GM12874 (cell line): Measurements from ENCODE around the gene MCF2L.

ENCODE experiments used
- CTCF ChIP-seq: IDR thresholded peaks from 2 replicates; pipeline ENCODE4 v1.5.1; 2011; ENCODE audit warnings: low read depth, mild to moderate bottlenecking, control low read depth, low read length, moderate library complexity; ENCODE audit not compliant: insufficient read depth

The MCF2L gene

GRCh38 chr13:113005076-113005865, 36.3 kb downstream of the MCF2L start:
- TF ChIP-seq CTCF = no peak

DNA sequence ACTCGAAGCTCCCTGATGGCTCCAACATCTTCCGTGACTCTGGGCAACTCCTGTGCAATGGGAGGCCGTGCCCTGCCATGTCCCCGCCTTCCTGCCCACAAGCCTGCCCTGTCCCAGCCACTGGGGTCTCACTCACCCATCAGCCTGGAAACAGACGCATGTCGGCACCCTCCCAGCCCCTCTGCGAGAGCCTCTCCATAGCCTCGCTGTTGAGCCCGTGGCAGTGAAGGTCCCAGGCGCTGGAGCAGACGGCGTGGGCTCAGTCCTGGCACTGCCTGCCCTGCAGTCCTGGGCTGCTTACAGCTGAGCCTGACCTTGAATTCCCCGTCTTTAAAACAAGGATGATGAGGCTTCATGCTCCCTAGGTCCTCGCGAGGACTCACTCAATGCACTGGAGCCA, 37.0 kb downstream of the MCF2L start:
- no peak for TF ChIP-seq CTCF

DNA sequence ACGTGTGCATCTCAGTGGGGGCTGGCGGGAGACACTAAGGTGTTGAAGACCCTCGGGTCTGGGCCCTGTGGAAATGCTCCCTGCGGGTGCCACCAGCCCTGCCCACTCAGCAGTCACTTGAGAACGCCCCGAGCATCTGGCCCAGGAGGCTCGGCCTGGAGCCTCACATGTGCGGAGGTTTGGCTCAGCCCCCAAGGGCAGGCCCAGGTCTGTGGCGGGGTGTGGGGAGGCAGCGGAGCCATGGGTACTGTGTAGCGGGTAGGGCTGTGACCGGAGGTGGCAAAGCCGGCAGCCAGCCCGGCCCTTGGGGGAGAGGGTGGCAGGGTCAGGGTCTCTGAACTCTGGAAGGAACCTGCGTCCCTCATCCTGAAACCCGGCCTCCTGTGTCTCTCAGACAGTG, 37.6 kb downstream of the MCF2L start:
- no peak for TF ChIP-seq CTCF

GRCh38 chr13:113008851-113009250, 39.8 kb downstream of the MCF2L start:
- TF ChIP-seq CTCF = no peak

GRCh38 chr13:113009743-113010509, 40.9 kb downstream of the MCF2L start:
- TF ChIP-seq CTCF = no peak

DNA sequence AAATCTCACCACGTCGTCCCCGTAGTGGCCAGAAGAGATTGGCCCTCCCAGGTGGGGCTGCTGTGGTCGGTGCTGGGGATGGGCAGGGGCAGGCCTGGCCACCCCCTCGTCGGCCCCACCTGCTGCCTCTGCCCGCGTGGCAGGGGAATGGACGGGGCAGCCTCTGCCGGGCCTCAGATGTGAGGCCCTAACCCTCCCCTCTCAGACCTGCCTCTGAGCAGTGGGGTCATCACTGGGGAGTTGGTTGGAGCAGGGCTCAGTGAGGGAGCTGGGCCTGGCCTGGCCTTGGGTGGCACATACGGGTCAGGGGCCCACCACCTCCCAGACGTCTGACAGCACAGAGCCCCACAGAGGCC, 41.5 kb downstream of the MCF2L start:
- no peak for TF ChIP-seq CTCF

GRCh38 chr13:113013303-113013702, 44.3 kb downstream of the MCF2L start:
- TF ChIP-seq CTCF = no peak
